Body of pancreas (tissue), 4 donors: Measurements from ENCODE around the gene CEP55.

ENCODE experiments used
- CTCF ChIP-seq, 7 experiments: fragments of 450-650 bp in 4 of 7; fragments of 200-600 bp in 3 of 7; sonication (generic) in 3 of 7; IDR thresholded peaks; one replicate each; pipeline ENCODE4 v1.5.1; 2016 to 2019; ENCODE audit warnings: antibody characterized with exemption in 7 of 7
- POLR2A ChIP-seq, 3 donors: fragments of 450-650 bp; IDR thresholded peaks; one replicate each; pipeline ENCODE4 v1.6.1; 2016; ENCODE audit warnings: antibody characterized with exemption in 3 of 3, mild to moderate bottlenecking in 2 of 3

GRCh38 chr10:93451244-93451947 is 45.0 kb upstream of the CEP55 start:
- no peak for TF ChIP-seq CTCF (IDR thresholded peaks at IDR 0.05)
- no peak for TF ChIP-seq POLR2A (IDR thresholded peaks at IDR 0.05)
